Measurements from ENCODE around the gene PDE8A.
"Not testable (repeated sequence)": the region's sequence is repeated elsewhere in the genome, so short reads cannot be mapped to it uniquely, and the experiment has no call there.

Gene PDE8A

GRCh38 chr15:85178308-85178707, 196.7 kb downstream of the PDE8A start:
- no peak for TF ChIP-seq CTCF (IDR thresholded peaks at IDR 0.05)
- Histone ChIP-seq H3K27me3 (no peaks in the 10 kb centered on the region), H3K27ac (no peak overlapping the region), H3K9me3 (no peaks in the 10 kb centered on the region), H3K4me3 (no peak overlapping the region), H3K4me1 (no peaks in the 10 kb centered on the region), H3K36me3 (no peaks in the 10 kb centered on the region)
- DNase-seq, result no peak
- intact Hi-C loops (cut with DNase I; ENCODE audit: low total_unique reads), result no loop called here

GRCh38 chr15:85179700-85180099, 198.0 kb downstream of the PDE8A start:
- H3K9me3 ChIP-seq, result no peaks in the 10 kb centered on the region
- no peak overlapping the region for H3K4me3 ChIP-seq
- TF ChIP-seq CTCF (IDR thresholded peaks at IDR 0.05), result no peak
- DNase-seq, result no peak
- no peaks in the 10 kb centered on the region for H3K36me3 ChIP-seq
- no peak overlapping the region for H3K27ac ChIP-seq
- no peaks in the 10 kb centered on the region for H3K27me3 ChIP-seq
- no peaks in the 10 kb centered on the region for H3K4me1 ChIP-seq
- intact Hi-C loops (cut with DNase I; ENCODE audit: low total_unique reads), result no loop called here

- DNase-seq, result not testable (repeated sequence)
Measured at GRCh38 chr15:85185350-85185749, 203.7 kb downstream of the PDE8A start.

GRCh38 chr15:85188171-85188577, 206.5 kb downstream of the PDE8A start:
- H3K27ac ChIP-seq; H3K27me3 ChIP-seq; H3K4me1 ChIP-seq; H3K4me3 ChIP-seq; DNase-seq; H3K9me3 ChIP-seq; intact Hi-C loops (cut with DNase I; ENCODE audit: low total_unique reads); H3K36me3 ChIP-seq: not testable (repeated sequence)

More at GRCh38 chr15:85185350-85185749, 203.7 kb downstream of the PDE8A start:
- H3K27me3 ChIP-seq; H3K4me1 ChIP-seq; H3K4me3 ChIP-seq; intact Hi-C loops (cut with DNase I; ENCODE audit: low total_unique reads); H3K36me3 ChIP-seq; H3K27ac ChIP-seq; H3K9me3 ChIP-seq: not testable (repeated sequence)

Data from tibial artery (tissue), 4 donors.